CD1c-positive myeloid dendritic cell (primary cell): ENCODE data around the gene MAMDC4.
A peak's percentile ranks its signal among the peaks of the same experiment; 100 is the strongest.

ENCODE experiments used
- DNase-seq: peaks from one replicate; pipeline ENCODE4 v3.0.0-alpha.2; 2016; ENCODE audit errors: extremely low spot score

MAMDC4 gene

DNA sequence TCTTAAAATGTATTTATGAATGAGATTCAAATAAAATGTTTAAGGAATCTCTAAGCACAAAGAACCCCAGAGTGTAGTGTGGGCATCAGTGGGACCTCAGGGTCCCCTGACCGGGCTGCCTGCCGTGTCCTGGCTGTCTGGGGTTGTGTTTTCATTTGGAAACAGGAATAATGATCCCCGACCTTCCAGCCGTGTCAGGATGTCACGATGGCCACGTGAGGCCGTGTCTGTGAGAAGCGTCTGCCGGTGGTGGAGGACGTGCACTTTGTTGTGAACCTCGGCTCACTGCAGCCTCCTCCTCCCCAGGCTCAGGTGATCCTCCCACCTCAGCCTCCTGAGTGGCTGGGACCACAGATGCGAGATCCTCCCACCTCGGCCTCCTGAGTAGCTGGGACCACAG, 38.5 kb downstream of the MAMDC4 start:
- no peak for DNase-seq

GRCh38 chr9:136896027-136896426, 43.9 kb downstream of the MAMDC4 start:
- no peak for DNase-seq

DNA sequence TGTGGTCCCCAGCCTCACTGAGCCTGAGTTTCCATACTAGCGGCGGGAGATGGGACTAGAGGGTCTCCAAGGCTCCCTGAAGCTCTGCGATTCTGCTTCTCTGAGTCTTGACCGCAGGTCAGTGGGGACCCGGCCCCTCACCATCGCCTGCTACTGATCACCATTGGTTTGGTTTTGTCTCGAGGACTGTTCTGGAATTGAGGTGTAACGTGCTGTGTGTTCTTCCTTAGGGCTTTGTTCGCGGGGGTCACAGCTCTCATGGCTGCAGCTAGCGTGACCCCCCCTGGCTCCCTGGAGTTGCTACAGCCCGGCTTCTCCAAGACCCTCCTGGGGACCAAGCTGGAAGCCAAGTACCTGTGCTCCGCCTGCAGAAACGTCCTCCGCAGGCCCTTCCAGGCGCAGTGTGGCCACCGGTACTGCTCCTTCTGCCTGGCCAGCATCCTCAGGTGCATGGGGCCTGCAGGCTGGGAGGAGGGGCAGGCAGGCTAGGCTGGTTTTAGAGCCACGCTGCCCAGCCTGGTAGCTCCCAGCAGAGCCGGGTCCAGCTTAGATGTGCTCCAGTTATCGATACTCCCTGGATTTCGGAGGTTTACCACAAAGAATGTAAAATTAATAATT, 46.4 kb downstream of the MAMDC4 start:
- no peak for DNase-seq

- no peak for DNase-seq
These were observed 47.0 kb downstream of the MAMDC4 start for GRCh38 chr9:136899196-136899595.

- no peak for DNase-seq
These were observed 48.4 kb downstream of the MAMDC4 start for GRCh38 chr9:136900556-136900955.

GRCh38 chr9:136900988-136901515, 48.9 kb downstream of the MAMDC4 start:
- no peak for DNase-seq

DNA sequence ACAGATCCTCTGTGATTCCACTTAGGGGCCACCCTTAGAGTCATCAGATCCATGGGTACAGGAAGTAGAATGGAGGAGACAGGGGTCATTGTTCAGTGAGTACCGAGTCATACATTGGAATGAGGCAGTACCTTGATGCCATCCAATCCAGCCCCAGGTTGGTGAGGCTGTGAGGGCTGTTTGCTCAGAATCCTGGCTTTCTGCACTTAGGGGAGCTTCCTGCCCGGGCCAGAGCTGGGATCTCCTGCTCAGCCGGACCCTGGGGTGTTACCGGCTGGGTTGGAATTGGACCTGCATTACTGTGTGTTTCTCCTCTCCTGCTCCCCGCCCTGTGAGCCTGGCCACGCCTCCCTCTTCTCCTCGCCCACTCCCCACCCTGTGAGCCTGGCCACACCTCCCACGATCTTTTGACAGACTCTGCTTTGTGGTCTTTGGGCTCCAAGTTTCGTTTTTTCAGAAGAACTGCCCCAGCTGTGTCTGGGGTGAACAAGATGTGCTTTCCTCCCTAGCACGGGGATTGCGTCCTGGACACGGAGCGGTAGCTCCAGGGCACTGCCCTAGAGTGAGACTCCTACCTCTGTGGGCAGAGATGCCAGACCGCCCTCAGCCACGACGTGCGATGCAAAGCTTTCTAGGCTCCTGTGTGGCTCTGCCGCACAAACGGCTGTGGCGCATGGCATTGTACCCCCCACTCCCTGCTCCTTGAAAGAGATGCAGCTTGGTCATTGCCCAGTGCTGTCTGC, 49.5 kb downstream of the MAMDC4 start:
- peak; percentile 51 for DNase-seq

DNA sequence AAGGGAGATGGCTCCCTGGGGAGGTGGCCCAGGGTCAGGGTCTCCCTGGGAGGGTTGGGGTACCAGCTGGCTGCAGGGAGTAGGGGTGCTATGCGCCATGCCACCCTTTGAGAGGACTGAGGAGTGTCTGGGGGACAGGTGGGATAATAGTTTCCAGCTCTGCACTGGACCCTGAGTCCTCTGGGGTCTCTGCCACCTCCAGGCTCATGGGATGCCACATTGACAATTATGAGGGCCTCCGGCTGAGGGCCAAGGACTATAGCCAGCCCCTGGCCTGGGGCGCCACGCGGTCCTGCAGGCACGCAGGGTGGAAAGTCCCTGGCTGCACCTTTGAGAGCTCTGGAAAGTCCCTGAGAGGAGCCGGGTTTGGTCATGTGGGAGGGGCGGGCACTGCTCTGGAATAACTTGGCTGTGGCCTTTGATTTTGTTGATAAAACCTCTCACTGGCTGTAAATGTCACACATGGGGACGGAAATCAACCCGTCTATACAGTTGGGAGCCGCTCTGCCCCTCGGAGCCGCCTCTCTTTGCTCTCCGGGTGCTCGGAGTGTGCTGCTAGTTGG, 50.2 kb downstream of the MAMDC4 start:
- peak; percentile 48 for DNase-seq

- DNase-seq: no peak
These were observed 51.0 kb downstream of the MAMDC4 start for GRCh38 chr9:136903041-136903554.

- no peak for DNase-seq
These were observed 54.1 kb downstream of the MAMDC4 start for GRCh38 chr9:136906266-136906665.

GRCh38 chr9:136907011-136907914, 55.1 kb downstream of the MAMDC4 start:
- DNase-seq: no peak
